GM12878 (cell line): Measurements from ENCODE around the gene ZFYVE21. TPM values are rescaled to one million over a fixed set of nuclear protein-coding genes. Genes with fewer than 3 reads are reported as not detected.

Source experiments
- ATAC-seq: fragments of 200-7000 bp; cut with Tn5 transposase; 3 replicates; pipeline ENCODE4 v1.9.1; 2020; ENCODE audit warnings: mild to moderate bottlenecking, moderate library complexity
- BruUV-seq: library from RNA; stranded (reverse); fragments of 400-500 nt; replicated peaks from 2 replicates; lab custom pipeline; 2021; lab: Mats Ljungman, UMichigan
- CTCF ChIA-PET: fragments of 300-600 bp; sonication (Branson Sonifier 250); formaldehyde crosslinking; extraction: SDS; loops from one replicate; lab custom pipeline; 2021; ENCODE audit warnings: inconsistent platforms; lab: Yijun Ruan, JAX
- POLR2A ChIA-PET: fragments of 350-600 bp; formaldehyde crosslinking; extraction: SDS; loops from one replicate; lab custom pipeline; 2021; ENCODE audit warnings: inconsistent platforms; lab: Charles Lee
- RAD21 ChIA-PET: fragments of 300-600 bp; sonication (Branson Sonifier 250); formaldehyde crosslinking; loops from one replicate; lab custom pipeline; 2023; ENCODE audit warnings: antibody characterized with exemption; ENCODE audit not compliant: unreplicated experiment; lab: Charles Lee
- SMC1A ChIA-PET: fragments of 300-600 bp; sonication (Branson Sonifier 250); formaldehyde crosslinking; loops from one replicate; lab custom pipeline; 2023; ENCODE audit not compliant: unreplicated experiment, uncharacterized antibody; lab: Charles Lee
- DNase-seq: peaks from one replicate; pipeline ENCODE4 v3.0.0-alpha.2; 2011; ENCODE audit warnings: low read depth, low spot score
- FAIRE-seq: peaks from 3 replicates; lab custom pipeline; 2011; peaks lifted over from hg19 to GRCh38; lab: Jason Lieb, UNC
- H2AFZ ChIP-seq: 2 replicates; pipeline ENCODE4 v1.6.0; 2011; ENCODE audit warnings: low read depth, low read length, control low read depth; ENCODE audit not compliant: control insufficient read depth
- H3K27ac ChIP-seq: 2 replicates; pipeline ENCODE4 v1.5.1; 2011; ENCODE audit warnings: control low read depth; ENCODE audit not compliant: control insufficient read depth, insufficient read depth
- H3K27me3 ChIP-seq, 2 experiments: replicated peaks in 1 of 2; 2 replicates each; pipeline versions ENCODE4 v1.6.0 to v1.6.1; 2011; ENCODE audit warnings: low read length in 1 of 2; ENCODE audit not compliant: control insufficient read depth in 2 of 2, insufficient read depth in 2 of 2
- H3K36me3 ChIP-seq, 2 experiments: 2 replicates each; pipeline ENCODE4 v1.5.1; 2011; ENCODE audit warnings: low read length in 1 of 2; ENCODE audit not compliant: control insufficient read depth in 2 of 2, insufficient read depth in 2 of 2
- H3K4me1 ChIP-seq: 2 replicates; pipeline ENCODE4 v1.6.1; 2011; ENCODE audit warnings: mild to moderate bottlenecking, low read length, moderate library complexity, mixed read lengths; ENCODE audit not compliant: control insufficient read depth, insufficient read depth
- H3K4me2 ChIP-seq: 2 replicates; pipeline ENCODE4 v1.6.0; 2011; ENCODE audit warnings: control low read depth; ENCODE audit not compliant: control insufficient read depth, insufficient read depth
- H3K4me3 ChIP-seq: fragments of 200-600 bp; sonication (generic); 2 replicates; pipeline ENCODE4 v1.5.1; 2016
- H3K79me2 ChIP-seq: 2 replicates; pipeline ENCODE4 v1.6.0; 2011; ENCODE audit warnings: low read length; ENCODE audit not compliant: control insufficient read depth, insufficient read depth
- H3K9ac ChIP-seq: 2 replicates; pipeline ENCODE4 v1.8.0; 2011; ENCODE audit warnings: low read length, control low read depth, mixed read lengths; ENCODE audit not compliant: control insufficient read depth, insufficient read depth
- H3K9me3 ChIP-seq: replicated peaks from 3 replicates; pipeline ENCODE4 v1.5.1; 2011; ENCODE audit warnings: mild to moderate bottlenecking, low read length; ENCODE audit not compliant: control insufficient read depth, insufficient read depth
- H4K20me1 ChIP-seq: 2 replicates; pipeline ENCODE4 v1.6.0; 2011; ENCODE audit not compliant: control insufficient read depth, insufficient read depth
- CUX1 ChIP-seq: IDR thresholded peaks from 2 replicates; pipeline ENCODE4 v1.6.1; 2012; ENCODE audit warnings: improper control_type of control experiment, low read depth, low read length; ENCODE audit not compliant: insufficient replicate concordance
- E2F4 ChIP-seq: IDR thresholded peaks from 2 replicates; pipeline ENCODE4 v1.6.1; 2012; ENCODE audit warnings: low read depth, low read length, improper control_type of control experiment
- FOS ChIP-seq: IDR thresholded peaks from 3 replicates; pipeline ENCODE4 v1.6.1; 2011; ENCODE audit warnings: borderline replicate concordance; ENCODE audit not compliant: insufficient read length; ENCODE audit errors: extremely low read depth
- HDGF ChIP-seq: fragments of 450-650 bp; IDR thresholded peaks from 2 replicates; pipeline ENCODE4 v1.6.1; 2016; ENCODE audit warnings: antibody characterized with exemption
- IKZF1 ChIP-seq: fragments of 450-650 bp; conservative IDR thresholded peaks from 2 replicates; pipeline ENCODE4 v1.6.1; 2017; ENCODE audit warnings: antibody characterized with exemption, mild to moderate bottlenecking
- MAX ChIP-seq: IDR thresholded peaks from 2 replicates; pipeline ENCODE4 v1.6.1; 2012; ENCODE audit warnings: low read depth, low read length, improper control_type of control experiment
- PAX8 ChIP-seq: fragments of 450-650 bp; IDR thresholded peaks from 2 replicates; pipeline ENCODE4 v1.6.1; 2017; ENCODE audit warnings: mild to moderate bottlenecking, moderate library complexity
- RAD51 ChIP-seq: fragments of 450-650 bp; IDR thresholded peaks from 2 replicates; pipeline ENCODE4 v1.6.1; 2016; ENCODE audit warnings: moderate library complexity, mild to moderate bottlenecking, inconsistent platforms
- SKIL ChIP-seq: fragments of 450-650 bp; IDR thresholded peaks from 2 replicates; pipeline ENCODE4 v1.6.1; 2017; ENCODE audit warnings: mild to moderate bottlenecking, low read depth, inconsistent platforms; ENCODE audit not compliant: poor library complexity, severe bottlenecking
- SRF ChIP-seq, 2 experiments: IDR thresholded peaks; 2 replicates each; pipeline ENCODE4 v1.6.1; 2011; ENCODE audit warnings: low read depth in 2 of 2, low read length in 2 of 2, mild to moderate bottlenecking in 1 of 2, moderate library complexity in 1 of 2
- WGBS: methylation state at CpG from one replicate; pipeline ENCODE4 v1.1.6; 2016; ENCODE audit warnings: low lambda C conversion rate; ENCODE audit not compliant: insufficient replicate concordance, insufficient coverage; ENCODE audit errors: missing lambda C conversion rate; 5-methylcytosine and 5-hydroxymethylcytosine counted together
- in situ Hi-C: fragments of 300-500 bp; cut with MboI; formaldehyde crosslinking; loops from 9 replicates; pipeline ENCODE4 v1.14.3; 2018; ENCODE audit warnings: mixed read lengths
- intact Hi-C: fragments of 100-400 bp; cut with micrococcal nuclease; formaldehyde crosslinking; loops from one replicate; pipeline ENCODE4 v1.14.2; 2022; ENCODE audit not compliant: unreplicated experiment
- polyA plus RNA-seq, 11 experiments: library from polyadenylated mRNA; depleted of rRNA in 4 of 11; unstranded in 6 of 11; stranded (reverse) in 5 of 11; fragments of >200 nt; fragmentation: Nextera tagmentation in 4 of 11; fragmentation: Illumina TruSeq in 1 of 11; extraction: Ambion mirVana in 4 of 11; extraction: Trizol in 1 of 11; gene quantifications; 1 replicate in 1 of 11; 2 replicates in 10 of 11; pipeline versions ENCODE4 v1.2.1 to v1.2.3, GENCODE V29; 2011 to 2016; ENCODE audit warnings: inconsistent platforms in 2 of 11, missing spikeins in 2 of 11, low read depth in 1 of 11
- total RNA-seq, 4 experiments: library from RNA; depleted of rRNA in 3 of 4; stranded (reverse); fragments of >200 nt in 3 of 4; fragmentation: Illumina TruSeq in 1 of 4; extraction: Trizol in 1 of 4; gene quantifications; 2 replicates each; pipeline versions ENCODE4 v1.2.1 to v1.2.3, GENCODE V29; 2013 to 2021

The ZFYVE21 gene
- total and polyA plus RNA-seq, 10 of the 15 experiments (the other 5 are each of a cell fraction or from before 2014, with no cell fraction given) = 0.79 to 21.7 (median 13.8) TPM

GRCh38 chr14:103733651-103734050 lies 18.0 kb downstream of the ZFYVE21 start:
- intact Hi-C loops (no loop called here), in situ Hi-C loops (no loop called here)
- H4K20me1 ChIP-seq = no peaks in the 10 kb centered on the region
- no peak overlapping the region for H3K4me3 ChIP-seq
- no peaks in the 10 kb centered on the region for H3K4me1 ChIP-seq
- 89% methylated on average over 14 of the region's 14 CpGs for WGBS
- H3K27ac ChIP-seq = no peak overlapping the region
- ChIA-PET SMC1A (interaction anchor here (1.6 kb wide), 1 partner anchor 121 kb away, joined by 3 read pairs; no protein-coding TSS in a partner anchor), CTCF (no interaction called here), RAD21 (interaction anchor here (0.8 to 1.3 kb wide), 2 partner anchors 8 to 160 kb away, joined by 3 read pairs; no protein-coding TSS in a partner anchor), POLR2A (no interaction called here)
- no TSS peak for BruUV-seq
- no peak overlapping the region for H3K9ac ChIP-seq
- no peaks in the 10 kb centered on the region for H3K9me3 ChIP-seq
- no peaks in the 10 kb centered on the region for H3K79me2 ChIP-seq
- DNase-seq (no peak), FAIRE-seq (no peak), ATAC-seq (no peak)
- H3K36me3 ChIP-seq = peaks cover 3 to 13% of the 10 kb centered on the region in 2 experiments; a peak in 3 of 4 replicates
- no peak overlapping the region for H2AFZ ChIP-seq
- no peak overlapping the region for H3K4me2 ChIP-seq
- H3K27me3 ChIP-seq = no peaks in the 10 kb centered on the region
- TF ChIP-seq FOS = no peak
- TF ChIP-seq IKZF1 = no peak
- no peak for TF ChIP-seq SRF (IDR thresholded peaks at IDR 0.05; ENCODE audit: low read depth in 2 of 2, low read length in 2 of 2)
- no peak for TF ChIP-seq HDGF
- no peak for TF ChIP-seq PAX8
- TF ChIP-seq MAX = no peak
- no peak for TF ChIP-seq CUX1
- TF ChIP-seq E2F4 = no peak
- TF ChIP-seq SKIL = no peak
- TF ChIP-seq RAD51 = no peak
